Endothelial cell of umbilical vein (primary cell): Measurements from ENCODE around the gene SWAP70. TPM values are rescaled to one million over a fixed set of nuclear protein-coding genes. Genes with fewer than 3 reads are reported as not detected.

Source experiments
- BruUV-seq: library from RNA; stranded (reverse); fragments of 400-500 nt; replicated peaks from 2 replicates; lab custom pipeline; 2021; lab: Mats Ljungman, UMichigan
- CTCF ChIA-PET: fragments of 300-600, 350-600 bp; sonication (Branson Sonifier 250); formaldehyde crosslinking; loops from one replicate; lab custom pipeline; 2021; ENCODE audit warnings: antibody characterized with exemption, inconsistent platforms; lab: Charles Lee
- POLR2A ChIA-PET: fragments of 300-600, 350-600 bp; sonication (Branson Sonifier 250); formaldehyde crosslinking; loops from one replicate; lab custom pipeline; 2021; ENCODE audit warnings: antibody characterized with exemption, inconsistent platforms; lab: Charles Lee
- DNase-seq: peaks from one replicate; pipeline ENCODE4 v3.0.0-alpha.2; 2011; ENCODE audit warnings: low read depth, low spot score
- FAIRE-seq: peaks from 2 replicates; lab custom pipeline; 2011; peaks lifted over from hg19 to GRCh38; lab: Jason Lieb, UNC
- H2AFZ ChIP-seq: 2 replicates; pipeline ENCODE4 v1.6.0; 2012; ENCODE audit warnings: low read depth, low read length, control low read depth, inconsistent platforms
- H3K27ac ChIP-seq: 2 replicates; pipeline ENCODE4 v1.5.1; 2011; ENCODE audit warnings: low read depth, mild to moderate bottlenecking, control low read depth, low read length, moderate library complexity; ENCODE audit not compliant: insufficient read depth
- H3K27me3 ChIP-seq, 2 experiments: 2 replicates each; pipeline versions ENCODE4 v1.6.0 to v1.6.1; 2011; ENCODE audit warnings: low read length in 2 of 2, mixed read lengths in 1 of 2; ENCODE audit not compliant: control insufficient read depth in 2 of 2, insufficient read depth in 2 of 2
- H3K36me3 ChIP-seq, 2 experiments: 2 replicates in 1 of 2; 3 replicates in 1 of 2; pipeline ENCODE4 v1.5.1; 2011; ENCODE audit warnings: low read length in 2 of 2, mild to moderate bottlenecking in 1 of 2, moderate library complexity in 1 of 2; ENCODE audit not compliant: control insufficient read depth in 2 of 2, insufficient read depth in 2 of 2; ENCODE audit errors: extremely low read depth in 1 of 2
- H3K4me1 ChIP-seq: 3 replicates; pipeline ENCODE4 v1.5.1; 2011; ENCODE audit warnings: mild to moderate bottlenecking, low read length; ENCODE audit not compliant: control insufficient read depth, insufficient read depth; ENCODE audit errors: extremely low read depth
- H3K4me2 ChIP-seq: 2 replicates; pipeline ENCODE4 v1.6.1; 2011; ENCODE audit warnings: low read length, control low read depth, mixed read lengths; ENCODE audit not compliant: insufficient read depth
- H3K4me3 ChIP-seq, 3 experiments: fragments of 200-600 bp in 1 of 3; sonication (generic), shearing (Covaris generic) in 1 of 3; replicated peaks in 1 of 3; 2 replicates each; pipeline ENCODE4 v1.5.1; 2011 to 2016; ENCODE audit warnings: control low read depth in 3 of 3, low read length in 3 of 3, mild to moderate bottlenecking in 2 of 3, inconsistent platforms in 1 of 3, low read depth in 1 of 3, moderate library complexity in 1 of 3; ENCODE audit not compliant: insufficient read depth in 1 of 3
- H3K79me2 ChIP-seq: 2 replicates; pipeline ENCODE4 v1.6.0; 2012; ENCODE audit warnings: low read length, inconsistent platforms; ENCODE audit not compliant: control insufficient read depth, insufficient read depth
- H3K9ac ChIP-seq: replicated peaks from 2 replicates; pipeline ENCODE3; 2011; ENCODE audit warnings: low read length, control low read depth; ENCODE audit not compliant: insufficient read depth; ENCODE audit errors: extremely low read depth
- H3K9me1 ChIP-seq: replicated peaks from 3 replicates; pipeline ENCODE4 v1.6.0; 2011; ENCODE audit warnings: mild to moderate bottlenecking, low read length; ENCODE audit not compliant: control insufficient read depth, insufficient read depth; ENCODE audit errors: extremely low read depth
- H3K9me3 ChIP-seq: replicated peaks from 2 replicates; pipeline ENCODE4 v1.5.1; 2012; ENCODE audit warnings: low read length, inconsistent platforms; ENCODE audit not compliant: control insufficient read depth, insufficient read depth
- H4K20me1 ChIP-seq: replicated peaks from 2 replicates; pipeline ENCODE3; 2011; ENCODE audit warnings: mild to moderate bottlenecking, low read length; ENCODE audit not compliant: control insufficient read depth, insufficient read depth; ENCODE audit errors: extremely low read depth
- EZH2 ChIP-seq: IDR thresholded peaks from 2 replicates; pipeline ENCODE4 v1.6.1; 2012; ENCODE audit warnings: borderline replicate concordance, low read depth, mild to moderate bottlenecking, moderate library complexity, low read length, inconsistent platforms; ENCODE audit not compliant: severe bottlenecking
- FOS ChIP-seq: IDR thresholded peaks from 2 replicates; pipeline ENCODE4 v1.6.1; 2011; ENCODE audit warnings: mild to moderate bottlenecking, low read length, moderate library complexity, borderline replicate concordance; ENCODE audit not compliant: insufficient read depth
- GATA2 ChIP-seq: IDR thresholded peaks from 2 replicates; pipeline ENCODE4 v1.7.0; 2011; ENCODE audit warnings: low read depth, mild to moderate bottlenecking, moderate library complexity, mixed read lengths, low read length; ENCODE audit not compliant: insufficient read length, insufficient read depth
- MAX ChIP-seq: IDR thresholded peaks from 2 replicates; pipeline ENCODE4 v1.6.1; 2011; ENCODE audit not compliant: insufficient read depth, insufficient read length
- MYC ChIP-seq: IDR thresholded peaks from one replicate; pipeline ENCODE4 v1.6.1; 2011; ENCODE audit warnings: mild to moderate bottlenecking, low read depth, low read length
- dilution Hi-C: fragments of 300-500 bp; cut with MboI; formaldehyde crosslinking; loops from one replicate; pipeline ENCODE4 v1.15.0; 2019; ENCODE audit warnings: low sequenced_read_pairs; ENCODE audit not compliant: extremely low pct_ligation_motif_present
- intact Hi-C: fragments of 100-400 bp; cut with micrococcal nuclease; formaldehyde crosslinking; loops from one replicate; pipeline ENCODE4 v1.10.0; 2022
- polyA plus RNA-seq, 4 experiments: library from polyadenylated mRNA; depleted of rRNA in 3 of 4; stranded (reverse) in 3 of 4; unstranded in 1 of 4; fragments of >200 nt; gene quantifications; 2 replicates each; pipeline versions ENCODE4 v1.2.1 to v1.2.3, GENCODE V29; 2011 to 2012; ENCODE audit warnings: missing spikeins in 1 of 4
- total RNA-seq: library from RNA; stranded (reverse); gene quantifications from 2 replicates; pipeline ENCODE4 v1.2.3, GENCODE V29; 2021

SWAP70 gene
- total and polyA plus RNA-seq, 2 donors (not counting 3 experiments of a cell fraction or from before 2014, with no cell fraction given): 52.5 to 165 TPM

- POLR2A ChIA-PET: interaction anchor here (0.6 kb wide), 1 partner anchor 591 kb away, joined by 5 read pairs; no protein-coding TSS in a partner anchor
- H3K27me3 ChIP-seq: no peaks in the 10 kb centered on the region
- H3K9ac ChIP-seq: no peak overlapping the region
- H3K4me2 ChIP-seq: no peak overlapping the region
- no peaks in the 10 kb centered on the region for H3K9me1 ChIP-seq
- FAIRE-seq (no peak), DNase-seq (no peak)
- intact Hi-C loops (no loop called here), dilution Hi-C loops (no loop called here)
- peaks cover 62% of the 10 kb centered on the region for H3K79me2 ChIP-seq
- peaks cover 62% of the 10 kb centered on the region for H3K4me1 ChIP-seq
- CTCF ChIA-PET: interaction anchor here (0.8 to 1.6 kb wide), 3 partner anchors 14 to 50 kb away, joined by 3 to 4 read pairs (median 3); no protein-coding TSS in a partner anchor
- no peak overlapping the region for H3K27ac ChIP-seq
- TF ChIP-seq MAX (no peak), GATA2 (no peak), MYC (no peak), EZH2 (no peak), FOS (no peak)
- H3K36me3 ChIP-seq: peaks cover 0 to 6% of the 10 kb centered on the region in 2 experiments
- H4K20me1 ChIP-seq: no peaks in the 10 kb centered on the region
- no peak overlapping the region for H3K4me3 ChIP-seq
- H3K9me3 ChIP-seq: no peaks in the 10 kb centered on the region
- no TSS peak for BruUV-seq
- no peak overlapping the region for H2AFZ ChIP-seq
Measured at GRCh38 chr11:9714272-9714940, 50.5 kb downstream of the SWAP70 start.
